ENCODE data around the gene PHGDH.

PHGDH gene

GRCh38 chr1:119680723-119681122 is 31.0 kb upstream of the PHGDH start:
- Histone ChIP-seq H3K36me3 (ENCODE audit: insufficient read depth, low read length) (no peaks in the 10 kb centered on the region), H2AFZ (ENCODE audit: low read length) (no peak overlapping the region), H3K4me2 (ENCODE audit: low read length) (no peak overlapping the region), H3K79me2 (ENCODE audit: insufficient read depth, low read length) (no peaks in the 10 kb centered on the region), H3K27me3 (ENCODE audit: insufficient read depth, low read length) (0 out of 2 replicates have a peak, but pooled peaks cover 3% of the 10 kb centered on the region), H3K4me3 (ENCODE audit: low read depth, low read length, poor library complexity, severe bottlenecking) (no peak overlapping the region), H3K9me3 (ENCODE audit: low read length) (no peaks in the 10 kb centered on the region), H3K27ac (ENCODE audit: low read depth, low read length, poor library complexity, severe bottlenecking) (no peak overlapping the region), H4K20me1 (ENCODE audit: insufficient read depth, low read length) (no peaks in the 10 kb centered on the region), H3K9ac (ENCODE audit: low read length) (no peak overlapping the region), H3K4me1 (ENCODE audit: insufficient read depth, low read length, severe bottlenecking) (no peaks in the 10 kb centered on the region), H3K9me2 (ENCODE audit: low read depth, low read length) (no peaks in the 10 kb centered on the region), H3F3A (ENCODE audit: insufficient read depth, low read length) (no peaks in the 10 kb centered on the region)
- TF ChIP-seq EZH2 (IDR thresholded peaks at IDR 0.05; ENCODE audit: borderline replicate concordance, low read length): no peak
- TF ChIP-seq, protein P1, sequence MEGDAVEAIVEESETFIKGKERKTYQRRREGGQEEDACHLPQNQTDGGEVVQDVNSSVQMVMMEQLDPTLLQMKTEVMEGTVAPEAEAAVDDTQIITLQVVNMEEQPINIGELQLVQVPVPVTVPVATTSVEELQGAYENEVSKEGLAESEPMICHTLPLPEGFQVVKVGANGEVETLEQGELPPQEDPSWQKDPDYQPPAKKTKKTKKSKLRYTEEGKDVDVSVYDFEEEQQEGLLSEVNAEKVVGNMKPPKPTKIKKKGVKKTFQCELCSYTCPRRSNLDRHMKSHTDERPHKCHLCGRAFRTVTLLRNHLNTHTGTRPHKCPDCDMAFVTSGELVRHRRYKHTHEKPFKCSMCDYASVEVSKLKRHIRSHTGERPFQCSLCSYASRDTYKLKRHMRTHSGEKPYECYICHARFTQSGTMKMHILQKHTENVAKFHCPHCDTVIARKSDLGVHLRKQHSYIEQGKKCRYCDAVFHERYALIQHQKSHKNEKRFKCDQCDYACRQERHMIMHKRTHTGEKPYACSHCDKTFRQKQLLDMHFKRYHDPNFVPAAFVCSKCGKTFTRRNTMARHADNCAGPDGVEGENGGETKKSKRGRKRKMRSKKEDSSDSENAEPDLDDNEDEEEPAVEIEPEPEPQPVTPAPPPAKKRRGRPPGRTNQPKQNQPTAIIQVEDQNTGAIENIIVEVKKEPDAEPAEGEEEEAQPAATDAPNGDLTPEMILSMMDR (IDR thresholded peaks at IDR 0.05; ENCODE audit: low read length): no peak

- Histone ChIP-seq H3K27ac (ENCODE audit: low read depth, low read length, poor library complexity, severe bottlenecking) (no peak overlapping the region), H3K4me1 (ENCODE audit: insufficient read depth, low read length, severe bottlenecking) (no peaks in the 10 kb centered on the region), H3F3A (ENCODE audit: insufficient read depth, low read length) (no peaks in the 10 kb centered on the region), H3K9ac (ENCODE audit: low read length) (no peak overlapping the region), H3K36me3 (ENCODE audit: insufficient read depth, low read length) (no peaks in the 10 kb centered on the region), H3K9me3 (ENCODE audit: low read length) (no peaks in the 10 kb centered on the region), H3K79me2 (ENCODE audit: insufficient read depth, low read length) (no peaks in the 10 kb centered on the region), H3K4me3 (ENCODE audit: low read depth, low read length, poor library complexity, severe bottlenecking) (no peak overlapping the region), H3K27me3 (ENCODE audit: insufficient read depth, low read length) (no peaks in the 10 kb centered on the region), H3K4me2 (ENCODE audit: low read length) (no peak overlapping the region), H4K20me1 (ENCODE audit: insufficient read depth, low read length) (no peaks in the 10 kb centered on the region), H3K9me2 (ENCODE audit: low read depth, low read length) (no peaks in the 10 kb centered on the region), H2AFZ (ENCODE audit: low read length) (no peak overlapping the region)
- TF ChIP-seq EZH2 (IDR thresholded peaks at IDR 0.05; ENCODE audit: borderline replicate concordance, low read length): no peak
- TF ChIP-seq, protein P1 (IDR thresholded peaks at IDR 0.05; ENCODE audit: low read length): no peak
Observed at GRCh38 chr1:119681560-119681959, 30.2 kb upstream of the PHGDH start.

DNA sequence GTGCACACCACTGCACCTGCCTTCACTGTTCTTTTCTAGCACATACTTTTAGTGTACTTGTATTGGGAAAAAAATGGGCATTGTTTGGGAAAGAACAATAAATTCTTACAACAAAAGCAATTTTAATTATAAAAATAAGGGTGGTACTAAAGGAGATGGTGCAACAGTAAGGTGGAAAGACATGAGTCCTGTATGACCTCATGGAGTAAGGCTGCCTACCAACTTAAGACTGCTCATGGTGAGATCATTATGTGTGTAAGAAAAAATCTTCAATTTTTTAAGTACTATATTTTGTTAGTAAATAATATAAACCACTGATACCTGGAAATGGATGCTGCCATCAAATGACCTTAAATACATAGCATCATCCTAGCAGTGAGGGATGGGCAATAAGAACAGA is 29.6 kb upstream of the PHGDH start:
- no peak overlapping the region for H3K9ac ChIP-seq (ENCODE audit: low read length)
- H3K9me2 ChIP-seq (ENCODE audit: low read depth, low read length): no peaks in the 10 kb centered on the region
- no peaks in the 10 kb centered on the region for H4K20me1 ChIP-seq (ENCODE audit: insufficient read depth, low read length)
- H3K9me3 ChIP-seq (ENCODE audit: low read length): no peaks in the 10 kb centered on the region
- no peak overlapping the region for H3K4me3 ChIP-seq (ENCODE audit: low read depth, low read length, poor library complexity, severe bottlenecking)
- no peaks in the 10 kb centered on the region for H3K27me3 ChIP-seq (ENCODE audit: insufficient read depth, low read length)
- TF ChIP-seq, protein P1 (IDR thresholded peaks at IDR 0.05; ENCODE audit: low read length): no peak
- TF ChIP-seq EZH2 (IDR thresholded peaks at IDR 0.05; ENCODE audit: borderline replicate concordance, low read length): no peak
- H2AFZ ChIP-seq (ENCODE audit: low read length): no peak overlapping the region
- H3F3A ChIP-seq (ENCODE audit: insufficient read depth, low read length): no peaks in the 10 kb centered on the region
- H3K4me1 ChIP-seq (ENCODE audit: insufficient read depth, low read length, severe bottlenecking): no peaks in the 10 kb centered on the region
- no peaks in the 10 kb centered on the region for H3K79me2 ChIP-seq (ENCODE audit: insufficient read depth, low read length)
- H3K27ac ChIP-seq (ENCODE audit: low read depth, low read length, poor library complexity, severe bottlenecking): no peak overlapping the region
- H3K36me3 ChIP-seq (ENCODE audit: insufficient read depth, low read length): no peaks in the 10 kb centered on the region
- no peak overlapping the region for H3K4me2 ChIP-seq (ENCODE audit: low read length)

All from OCI-LY1 (cell line).